Left ventricle myocardium superior (tissue), 1 donor: ENCODE results near the gene ESPNL. TPM values are rescaled to one million over a fixed set of nuclear protein-coding genes. Genes with fewer than 3 reads are reported as not detected.

Source experiments
- ATAC-seq: fragments of 200-7000 bp; cut with Tn5 transposase; one replicate; pipeline ENCODE4 v1.9.1; 2020; ENCODE audit warnings: mild to moderate bottlenecking, moderate library complexity
- DNase-seq: peaks from one replicate; pipeline ENCODE4 v3.0.0-alpha.2; 2020
- intact Hi-C: fragments of 100-400 bp; cut with micrococcal nuclease; formaldehyde crosslinking; loops from one replicate; pipeline ENCODE4 v1.11.0; 2022
- total RNA-seq: library from RNA; stranded (reverse); fragmentation: NEBNext Ultra II Directional; extraction: Animal tissue kit (Norgen Biotek cat#: 25700); gene quantifications from one replicate; pipeline ENCODE4 v1.2.1, GENCODE V29; 2021
- donor health status: DM: no; HTN: yes; CAD: no; lungs with severe emphysema.

ESPNL gene
- total RNA-seq, 1 donor from 2014 or later: not detected

- DNase-seq (peak; percentile 17), ATAC-seq (no peak)
- intact Hi-C loops: no loop called here
Measured at GRCh38 chr2:238123218-238123971, 23.3 kb downstream of the ESPNL start.

GRCh38 chr2:238123991-238124470 is 23.9 kb downstream of the ESPNL start:
- intact Hi-C loops: no loop called here

GRCh38 chr2:238124488-238125126 is 24.5 kb downstream of the ESPNL start:
- DNase-seq: no peak
- intact Hi-C loops: no loop called here
- ATAC-seq: no peak

More at GRCh38 chr2:238123991-238124470, 23.9 kb downstream of the ESPNL start:
- ATAC-seq (no peak), DNase-seq (no peak)

GRCh38 chr2:238125127-238125885 is 25.2 kb downstream of the ESPNL start:
- no peak for ATAC-seq
- intact Hi-C loops: no loop called here
- peak; percentile 17 for DNase-seq

GRCh38 chr2:238126338-238126737 is 26.2 kb downstream of the ESPNL start:
- ATAC-seq (no peak), DNase-seq (no peak)
- intact Hi-C loops: no loop called here

GRCh38 chr2:238126775-238127164 is 26.6 kb downstream of the ESPNL start:
- DNase-seq (no peak), ATAC-seq (no peak)
- intact Hi-C loops: no loop called here

- ATAC-seq: peak; percentile 56
- intact Hi-C loops: no loop called here
Measured at GRCh38 chr2:238127165-238128060, 27.3 kb downstream of the ESPNL start.

GRCh38 chr2:238128061-238128440 is 27.9 kb downstream of the ESPNL start:
- DNase-seq (no peak), ATAC-seq (no peak)
- intact Hi-C loops: no loop called here

More at GRCh38 chr2:238127165-238128060, 27.3 kb downstream of the ESPNL start:
- peak; percentile 44 for DNase-seq

GRCh38 chr2:238128534-238129001 is 28.4 kb downstream of the ESPNL start:
- ATAC-seq (no peak), DNase-seq (peak; percentile 25)
- intact Hi-C loops: no loop called here

GRCh38 chr2:238129166-238130010 is 29.2 kb downstream of the ESPNL start:
- ATAC-seq: no peak
- intact Hi-C loops: no loop called here
- peak; percentile 15 for DNase-seq

GRCh38 chr2:238130111-238130695 is 30.1 kb downstream of the ESPNL start:
- ATAC-seq (no peak), DNase-seq (peak; percentile 26)
- intact Hi-C loops: no loop called here

GRCh38 chr2:238130696-238131628 is 30.8 kb downstream of the ESPNL start:
- peak; percentile 19 for DNase-seq
- intact Hi-C loops: no loop called here
- ATAC-seq: no peak

- intact Hi-C loops: no loop called here
Measured at GRCh38 chr2:238131761-238132462, 31.8 kb downstream of the ESPNL start.

GRCh38 chr2:238132463-238133450 is 32.6 kb downstream of the ESPNL start:
- intact Hi-C loops: no loop called here
- ATAC-seq (no peak), DNase-seq (peak; percentile 23)

More at GRCh38 chr2:238131761-238132462, 31.8 kb downstream of the ESPNL start:
- ATAC-seq: no peak
- DNase-seq: peak; percentile 21
